Endothelial cell (in vitro differentiated cells): ENCODE measurements around the gene SLC6A13. TPM values are rescaled to one million over a fixed set of nuclear protein-coding genes. Genes with fewer than 3 reads are reported as not detected.

ENCODE experiments used
- DNase-seq: peaks from one replicate; pipeline ENCODE4 v3.0.0; 2021; ENCODE audit warnings: low spot score
- H3K27ac Mint-ChIP-seq: one replicate; pipeline ENCODE4 v1.8.0; 2021; ENCODE audit warnings: mixed read lengths, inconsistent platforms; ENCODE audit not compliant: unreplicated experiment
- H3K27me3 Mint-ChIP-seq: one replicate; pipeline ENCODE4 v1.8.0; 2021; ENCODE audit warnings: mild to moderate bottlenecking, moderate library complexity, mixed read lengths, inconsistent platforms; ENCODE audit not compliant: unreplicated experiment
- H3K36me3 Mint-ChIP-seq: one replicate; pipeline ENCODE4 v1.8.0; 2021; ENCODE audit warnings: mild to moderate bottlenecking, low read depth, mixed read lengths, inconsistent platforms; ENCODE audit not compliant: unreplicated experiment
- H3K4me1 Mint-ChIP-seq: one replicate; pipeline ENCODE4 v1.8.0; 2021; ENCODE audit warnings: mild to moderate bottlenecking, mixed read lengths, inconsistent platforms; ENCODE audit not compliant: unreplicated experiment
- H3K4me3 Mint-ChIP-seq: one replicate; pipeline ENCODE4 v1.8.0; 2021; ENCODE audit warnings: mild to moderate bottlenecking, mixed read lengths, inconsistent platforms; ENCODE audit not compliant: unreplicated experiment
- H3K9me3 Mint-ChIP-seq: one replicate; pipeline ENCODE4 v1.8.0; 2021; ENCODE audit warnings: mixed read lengths, inconsistent platforms; ENCODE audit not compliant: unreplicated experiment
- CTCF ChIP-seq: fragments of 200-600 bp; sonication (generic); IDR thresholded peaks from one replicate; pipeline ENCODE4 v1.5.0; 2021; ENCODE audit warnings: antibody characterized with exemption; ENCODE audit not compliant: unreplicated experiment
- total RNA-seq: library from RNA; stranded (reverse); fragmentation: NEBNext Ultra II Directional; extraction: Animal tissue kit (Norgen Biotek cat#: 25700); gene quantifications from one replicate; pipeline ENCODE4 v1.2.1, GENCODE V29; 2021; ENCODE audit not compliant: unreplicated experiment

Gene SLC6A13
- total RNA-seq, 1 donor from 2014 or later: 0.90 TPM

GRCh38 chr12:271161-271560, 8.5 kb upstream of the SLC6A13 start:
- Mint-ChIP-seq H3K27ac (no peak overlapping the region), H3K9me3 (no peaks in the 10 kb centered on the region), H3K36me3 (no peaks in the 10 kb centered on the region), H3K27me3 (no peaks in the 10 kb centered on the region), H3K4me3 (no peak overlapping the region), H3K4me1 (peaks cover 2% of the 10 kb centered on the region)
- DNase-seq: no peak
- TF ChIP-seq CTCF: no peak

- no peak for TF ChIP-seq CTCF
- H3K27ac Mint-ChIP-seq: no peak overlapping the region
- H3K4me1 Mint-ChIP-seq: peaks cover 2% of the 10 kb centered on the region
- no peak overlapping the region for H3K4me3 Mint-ChIP-seq
- H3K36me3 Mint-ChIP-seq: no peaks in the 10 kb centered on the region
- DNase-seq: no peak
- no peaks in the 10 kb centered on the region for H3K27me3 Mint-ChIP-seq
- H3K9me3 Mint-ChIP-seq: no peaks in the 10 kb centered on the region
Observed at GRCh38 chr12:269191-269590, 6.6 kb upstream of the SLC6A13 start.

GRCh38 chr12:268483-268840, 5.8 kb upstream of the SLC6A13 start:
- TF ChIP-seq CTCF: no peak
- Mint-ChIP-seq H3K4me1 (peaks cover 2% of the 10 kb centered on the region), H3K9me3 (no peaks in the 10 kb centered on the region), H3K27me3 (no peaks in the 10 kb centered on the region), H3K4me3 (no peak overlapping the region), H3K36me3 (no peaks in the 10 kb centered on the region), H3K27ac (no peak overlapping the region)
- DNase-seq: no peak

GRCh38 chr12:267581-268482, 5.2 kb upstream of the SLC6A13 start:
- no peaks in the 10 kb centered on the region for H3K9me3 Mint-ChIP-seq

More at GRCh38 chr12:267581-268482, 5.2 kb upstream of the SLC6A13 start:
- TF ChIP-seq CTCF: no peak
- Mint-ChIP-seq H3K27me3 (no peaks in the 10 kb centered on the region), H3K4me1 (peaks cover 2% of the 10 kb centered on the region), H3K4me3 (no peak overlapping the region), H3K36me3 (no peaks in the 10 kb centered on the region), H3K27ac (no peak overlapping the region)
- DNase-seq: no peak
